GM23338 (cell line): Measurements from ENCODE around the gene POTEJ.
"Not testable (repeated sequence)": the region's sequence is repeated elsewhere in the genome, so short reads cannot be mapped to it uniquely, and the experiment has no call there.

Source experiments
- CREB1 ChIP-seq: fragments of 250-450 bp; sonication (Bioruptor Pico); IDR thresholded peaks from 2 replicates; pipeline ENCODE4 v1.5.0; 2020; ENCODE audit warnings: low read depth, mild to moderate bottlenecking, moderate library complexity
- EZH2 ChIP-seq: fragments of 200-600 bp; sonication (generic); IDR thresholded peaks from one replicate; pipeline ENCODE4 v1.8.0; 2017; ENCODE audit warnings: antibody characterized with exemption, mild to moderate bottlenecking, low read depth; ENCODE audit not compliant: unreplicated experiment
- EZH2phosphoT487 ChIP-seq: fragments of 200-600 bp; sonication (generic); IDR thresholded peaks from one replicate; pipeline ENCODE4 v1.8.1; 2018; ENCODE audit warnings: antibody characterized with exemption; ENCODE audit not compliant: unreplicated experiment
- JUNB ChIP-seq: IDR thresholded peaks from one replicate; pipeline ENCODE4 v1.6.1; 2016; ENCODE audit warnings: antibody characterized with exemption; ENCODE audit not compliant: unreplicated experiment
- NANOG ChIP-seq: IDR thresholded peaks from 2 replicates; pipeline ENCODE4 v1.6.1; 2016; ENCODE audit warnings: antibody characterized with exemption, borderline replicate concordance
- POLR2AphosphoS5 ChIP-seq: IDR thresholded peaks from 2 replicates; pipeline ENCODE4 v1.6.1; 2016; ENCODE audit warnings: antibody characterized with exemption, low read depth
- ZNF331 ChIP-seq: fragments of 250-450 bp; sonication (Bioruptor Pico); IDR thresholded peaks from 2 replicates; pipeline ENCODE4 v1.5.0; 2020; ENCODE audit warnings: low read depth, mild to moderate bottlenecking, moderate library complexity
- TF ChIP-seq, protein P1 (sequence below), 2 experiments: fragments of 200-600 bp in 1 of 2; sonication (generic) in 1 of 2; conservative IDR thresholded peaks; 2 replicates each; pipeline versions ENCODE4 v1.5.1 to v1.6.1; 2016 to 2017; ENCODE audit warnings: antibody characterized with exemption in 2 of 2, low read depth in 2 of 2, mild to moderate bottlenecking in 2 of 2, moderate library complexity in 1 of 2
- TF ChIP-seq, protein P2 (sequence below): IDR thresholded peaks from one replicate; pipeline ENCODE4 v1.6.1; 2018; ENCODE audit warnings: antibody characterized with exemption; ENCODE audit not compliant: unreplicated experiment

DNA sequence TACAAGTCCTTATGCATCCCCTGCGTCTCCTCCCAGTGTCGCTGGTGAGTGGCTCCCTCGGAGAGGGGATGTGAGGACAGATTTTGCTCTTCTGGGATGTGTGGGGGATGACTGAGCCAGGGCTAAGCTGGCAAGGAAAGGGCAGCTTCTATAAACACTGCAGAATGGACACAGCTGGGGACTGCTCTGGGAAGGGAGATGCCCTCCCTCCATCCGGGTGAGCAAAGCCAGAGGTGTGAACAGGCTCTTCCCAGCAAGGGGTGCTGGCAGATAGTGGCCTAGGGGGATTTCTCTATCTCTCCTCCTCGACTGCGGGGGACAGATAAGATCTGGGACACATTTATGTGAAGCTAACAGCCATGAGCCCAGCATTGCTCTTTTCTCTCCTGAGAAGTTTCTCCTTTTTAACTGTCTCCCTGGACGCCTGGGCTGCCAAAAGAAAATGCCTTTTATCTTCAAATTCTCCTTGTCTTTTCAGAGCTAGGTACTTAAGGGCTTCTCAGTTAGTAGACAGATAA, 20.3 kb upstream of the POTEJ start:
- TF ChIP-seq, protein P1, sequence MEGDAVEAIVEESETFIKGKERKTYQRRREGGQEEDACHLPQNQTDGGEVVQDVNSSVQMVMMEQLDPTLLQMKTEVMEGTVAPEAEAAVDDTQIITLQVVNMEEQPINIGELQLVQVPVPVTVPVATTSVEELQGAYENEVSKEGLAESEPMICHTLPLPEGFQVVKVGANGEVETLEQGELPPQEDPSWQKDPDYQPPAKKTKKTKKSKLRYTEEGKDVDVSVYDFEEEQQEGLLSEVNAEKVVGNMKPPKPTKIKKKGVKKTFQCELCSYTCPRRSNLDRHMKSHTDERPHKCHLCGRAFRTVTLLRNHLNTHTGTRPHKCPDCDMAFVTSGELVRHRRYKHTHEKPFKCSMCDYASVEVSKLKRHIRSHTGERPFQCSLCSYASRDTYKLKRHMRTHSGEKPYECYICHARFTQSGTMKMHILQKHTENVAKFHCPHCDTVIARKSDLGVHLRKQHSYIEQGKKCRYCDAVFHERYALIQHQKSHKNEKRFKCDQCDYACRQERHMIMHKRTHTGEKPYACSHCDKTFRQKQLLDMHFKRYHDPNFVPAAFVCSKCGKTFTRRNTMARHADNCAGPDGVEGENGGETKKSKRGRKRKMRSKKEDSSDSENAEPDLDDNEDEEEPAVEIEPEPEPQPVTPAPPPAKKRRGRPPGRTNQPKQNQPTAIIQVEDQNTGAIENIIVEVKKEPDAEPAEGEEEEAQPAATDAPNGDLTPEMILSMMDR (conservative IDR thresholded peaks at IDR 0.05; ENCODE audit: low read depth in 2 of 2), result not testable (repeated sequence)
- not testable (repeated sequence) for TF ChIP-seq POLR2AphosphoS5; CREB1; ZNF331 (CRISPR knock-in tag); EZH2; NANOG; JUNB; EZH2phosphoT487
- TF ChIP-seq, protein P2, sequence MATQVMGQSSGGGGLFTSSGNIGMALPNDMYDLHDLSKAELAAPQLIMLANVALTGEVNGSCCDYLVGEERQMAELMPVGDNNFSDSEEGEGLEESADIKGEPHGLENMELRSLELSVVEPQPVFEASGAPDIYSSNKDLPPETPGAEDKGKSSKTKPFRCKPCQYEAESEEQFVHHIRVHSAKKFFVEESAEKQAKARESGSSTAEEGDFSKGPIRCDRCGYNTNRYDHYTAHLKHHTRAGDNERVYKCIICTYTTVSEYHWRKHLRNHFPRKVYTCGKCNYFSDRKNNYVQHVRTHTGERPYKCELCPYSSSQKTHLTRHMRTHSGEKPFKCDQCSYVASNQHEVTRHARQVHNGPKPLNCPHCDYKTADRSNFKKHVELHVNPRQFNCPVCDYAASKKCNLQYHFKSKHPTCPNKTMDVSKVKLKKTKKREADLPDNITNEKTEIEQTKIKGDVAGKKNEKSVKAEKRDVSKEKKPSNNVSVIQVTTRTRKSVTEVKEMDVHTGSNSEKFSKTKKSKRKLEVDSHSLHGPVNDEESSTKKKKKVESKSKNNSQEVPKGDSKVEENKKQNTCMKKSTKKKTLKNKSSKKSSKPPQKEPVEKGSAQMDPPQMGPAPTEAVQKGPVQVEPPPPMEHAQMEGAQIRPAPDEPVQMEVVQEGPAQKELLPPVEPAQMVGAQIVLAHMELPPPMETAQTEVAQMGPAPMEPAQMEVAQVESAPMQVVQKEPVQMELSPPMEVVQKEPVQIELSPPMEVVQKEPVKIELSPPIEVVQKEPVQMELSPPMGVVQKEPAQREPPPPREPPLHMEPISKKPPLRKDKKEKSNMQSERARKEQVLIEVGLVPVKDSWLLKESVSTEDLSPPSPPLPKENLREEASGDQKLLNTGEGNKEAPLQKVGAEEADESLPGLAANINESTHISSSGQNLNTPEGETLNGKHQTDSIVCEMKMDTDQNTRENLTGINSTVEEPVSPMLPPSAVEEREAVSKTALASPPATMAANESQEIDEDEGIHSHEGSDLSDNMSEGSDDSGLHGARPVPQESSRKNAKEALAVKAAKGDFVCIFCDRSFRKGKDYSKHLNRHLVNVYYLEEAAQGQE, result not testable (repeated sequence)
